H9 (cell line): ENCODE measurements around the gene ETV6. TPM values are rescaled to one million over a fixed set of nuclear protein-coding genes. Genes with fewer than 3 reads are reported as not detected.

Experiments
- DNase-seq: peaks from one replicate; pipeline ENCODE4 v3.0.0-alpha.2; 2017
- H2AFZ ChIP-seq: one replicate; pipeline ENCODE4 v1.6.1; 2013; ENCODE audit warnings: mild to moderate bottlenecking, low read length, control low read depth, moderate library complexity
- H2AK5ac ChIP-seq: 2 replicates; pipeline ENCODE4 v1.6.1; 2013; ENCODE audit warnings: low read length, control low read depth, mixed read lengths; ENCODE audit not compliant: insufficient read length
- H2BK120ac ChIP-seq: one replicate; pipeline ENCODE4 v1.6.1; 2013; ENCODE audit warnings: low read depth, mild to moderate bottlenecking, low read length, control low read depth, inconsistent platforms; ENCODE audit not compliant: poor library complexity, severe bottlenecking
- H2BK12ac ChIP-seq: 2 replicates; pipeline ENCODE4 v1.6.1; 2013; ENCODE audit warnings: low read length, control low read depth, mixed read lengths, low read depth; ENCODE audit not compliant: insufficient read length
- H2BK15ac ChIP-seq: 2 replicates; pipeline ENCODE4 v1.6.1; 2013; ENCODE audit warnings: low read depth, low read length, control low read depth
- H2BK20ac ChIP-seq: one replicate; pipeline ENCODE4 v1.6.1; 2013; ENCODE audit warnings: low read depth, mild to moderate bottlenecking, low read length, control low read depth, inconsistent platforms; ENCODE audit not compliant: poor library complexity, severe bottlenecking
- H2BK5ac ChIP-seq: 2 replicates; pipeline ENCODE4 v1.6.1; 2013; ENCODE audit warnings: low read length, control low read depth, mixed read lengths; ENCODE audit not compliant: insufficient read length
- H3K14ac ChIP-seq: 2 replicates; pipeline ENCODE4 v1.6.1; 2013; ENCODE audit warnings: low read length, control low read depth; ENCODE audit not compliant: insufficient read depth
- H3K18ac ChIP-seq: 2 replicates; pipeline ENCODE4 v1.6.1; 2013; ENCODE audit warnings: low read depth, mild to moderate bottlenecking, mixed read lengths, low read length, control low read depth; ENCODE audit not compliant: insufficient read length
- H3K23ac ChIP-seq: 2 replicates; pipeline ENCODE4 v1.6.1; 2013; ENCODE audit warnings: low read length, control low read depth, mixed read lengths, low read depth; ENCODE audit not compliant: insufficient read length
- H3K23me2 ChIP-seq: 2 replicates; pipeline ENCODE4 v1.6.1; 2013; ENCODE audit warnings: low read depth, mild to moderate bottlenecking, mixed read lengths, low read length, control low read depth; ENCODE audit not compliant: insufficient read length, poor library complexity, severe bottlenecking
- H3K27ac ChIP-seq: 2 replicates; pipeline ENCODE4 v1.5.1; 2013; ENCODE audit warnings: low read length, control low read depth, mixed read lengths, low read depth; ENCODE audit not compliant: insufficient read length
- H3K27me3 ChIP-seq: 2 replicates; pipeline ENCODE4 v1.6.1; 2013; ENCODE audit warnings: low read length, control low read depth, inconsistent platforms; ENCODE audit not compliant: insufficient read depth
- H3K4ac ChIP-seq: 2 replicates; pipeline ENCODE4 v1.6.1; 2013; ENCODE audit warnings: low read depth, mild to moderate bottlenecking, control low read depth, inconsistent platforms, low read length, moderate library complexity
- H3K4me1 ChIP-seq: 2 replicates; pipeline ENCODE4 v1.6.1; 2013; ENCODE audit warnings: low read length, control low read depth, inconsistent platforms; ENCODE audit not compliant: insufficient read depth
- H3K4me2 ChIP-seq: 2 replicates; pipeline ENCODE4 v1.6.1; 2013; ENCODE audit warnings: low read length, control low read depth, mixed read lengths; ENCODE audit not compliant: insufficient read length, insufficient read depth
- H3K56ac ChIP-seq: 2 replicates; pipeline ENCODE4 v1.6.1; 2013; ENCODE audit warnings: low read depth, mild to moderate bottlenecking, mixed read lengths, low read length, control low read depth; ENCODE audit not compliant: insufficient read length
- H3K79me1 ChIP-seq: 2 replicates; pipeline ENCODE4 v1.6.1; 2013; ENCODE audit warnings: low read depth, mild to moderate bottlenecking, moderate library complexity, low read length, control low read depth, inconsistent platforms; ENCODE audit not compliant: insufficient read depth, poor library complexity, severe bottlenecking
- H3K79me2 ChIP-seq: 2 replicates; pipeline ENCODE4 v1.6.1; 2013; ENCODE audit warnings: low read length, control low read depth, inconsistent platforms; ENCODE audit not compliant: insufficient read depth
- H3K9ac ChIP-seq: 2 replicates; pipeline ENCODE4 v1.6.1; 2013; ENCODE audit warnings: low read length, control low read depth, mixed read lengths; ENCODE audit not compliant: insufficient read length; ENCODE audit errors: extremely low read depth
- H3K9me3 ChIP-seq: one replicate; pipeline ENCODE4 v1.6.1; 2013; ENCODE audit warnings: low read depth, low read length, inconsistent platforms; ENCODE audit not compliant: control insufficient read depth
- H3T11ph ChIP-seq: one replicate; pipeline ENCODE4 v1.6.1; 2013; ENCODE audit warnings: mild to moderate bottlenecking, low read length, control low read depth, inconsistent platforms
- H4K20me1 ChIP-seq: one replicate; pipeline ENCODE4 v1.6.1; 2013; ENCODE audit not compliant: control insufficient read depth, insufficient read length, insufficient read depth
- H4K5ac ChIP-seq: 2 replicates; pipeline ENCODE4 v1.6.1; 2013; ENCODE audit warnings: low read depth, mild to moderate bottlenecking, mixed read lengths, low read length, control low read depth; ENCODE audit not compliant: insufficient read length
- H4K8ac ChIP-seq: replicated peaks from 2 replicates; pipeline ENCODE4 v1.6.1; 2013; ENCODE audit warnings: low read length, control low read depth, mixed read lengths, low read depth; ENCODE audit not compliant: insufficient read length
- H4K91ac ChIP-seq: 2 replicates; pipeline ENCODE4 v1.6.1; 2013; ENCODE audit warnings: low read depth, mild to moderate bottlenecking, moderate library complexity, mixed read lengths, low read length, control low read depth; ENCODE audit not compliant: insufficient read length
- H3K27ac Mint-ChIP-seq, 3 experiments: 2 replicates in 2 of 3; 3 replicates in 1 of 3; pipeline ENCODE4 v1.8.0; 2020 to 2021; ENCODE audit warnings: mixed read lengths in 3 of 3, mild to moderate bottlenecking in 1 of 3, moderate library complexity in 1 of 3
- H3K27me3 Mint-ChIP-seq: 2 replicates; pipeline ENCODE4 v1.8.0; 2021; ENCODE audit warnings: low read depth, mild to moderate bottlenecking, moderate library complexity, mixed read lengths
- H3K36me3 Mint-ChIP-seq, 3 experiments: 2 replicates in 2 of 3; 3 replicates in 1 of 3; pipeline ENCODE4 v1.8.0; 2020 to 2021; ENCODE audit warnings: low read depth in 3 of 3, mixed read lengths in 3 of 3; ENCODE audit not compliant: insufficient read depth in 1 of 3
- H3K4me1 Mint-ChIP-seq, 2 experiments: 2 replicates each; pipeline ENCODE4 v1.8.0; 2020; ENCODE audit warnings: mixed read lengths in 2 of 2
- H3K4me3 Mint-ChIP-seq, 2 experiments: 2 replicates in 1 of 2; 3 replicates in 1 of 2; pipeline ENCODE4 v1.8.0; 2020 to 2021; ENCODE audit warnings: mild to moderate bottlenecking in 2 of 2, mixed read lengths in 2 of 2, moderate library complexity in 1 of 2
- H3K9me3 Mint-ChIP-seq, 2 experiments: 2 replicates in 1 of 2; 3 replicates in 1 of 2; pipeline ENCODE4 v1.8.0; 2020; ENCODE audit warnings: mild to moderate bottlenecking in 2 of 2, mixed read lengths in 2 of 2, moderate library complexity in 1 of 2
- CTCF ChIP-seq: fragments of 200-600 bp; sonication (generic); conservative IDR thresholded peaks from 3 replicates; pipeline ENCODE4 v1.8.0; 2021; ENCODE audit warnings: antibody characterized with exemption, mild to moderate bottlenecking
- WGBS: extraction: QIAGEN DNeasy Blood & Tissue Kit; methylation state at CpG from one replicate; pipeline ENCODE4 v1.1.7; 2013; ENCODE audit warnings: missing lambda C conversion rate, low lambda C conversion rate, mixed read lengths; ENCODE audit not compliant: insufficient read length; ENCODE audit errors: extremely low coverage; 5-methylcytosine and 5-hydroxymethylcytosine counted together
- total RNA-seq: library from RNA; stranded (reverse); gene quantifications from 2 replicates; pipeline ENCODE4 v1.2.1, GENCODE V29; 2021

Gene ETV6
- total RNA-seq, 1 experiment from 2014 or later = 28.7 TPM

DNA sequence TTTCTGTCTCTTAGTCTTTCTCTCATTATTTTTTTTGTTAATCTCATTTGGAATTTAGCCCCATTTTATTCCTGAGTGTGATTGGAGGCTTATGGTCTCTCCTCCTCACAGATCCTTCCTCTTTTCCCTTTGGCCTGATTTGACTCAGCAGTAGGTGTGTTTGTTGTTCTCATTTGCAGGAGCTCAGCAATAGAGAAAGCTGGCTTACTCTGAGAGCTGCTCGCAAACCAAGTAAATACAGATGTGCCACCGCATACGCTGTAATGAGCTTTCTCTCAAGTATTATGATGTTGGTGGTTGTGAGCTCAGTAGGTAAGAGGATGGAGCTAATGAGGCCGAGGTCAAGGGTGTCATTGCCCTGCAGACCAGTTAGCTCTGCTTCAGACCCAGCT lies 206.5 kb downstream of the ETV6 start:
- no peak overlapping the region for H4K5ac ChIP-seq
- peak overlapping the region; percentile 12 for H3K18ac ChIP-seq
- peak overlapping the region; percentile 80 for H3K27ac ChIP-seq
- no peak overlapping the region for H4K91ac ChIP-seq
- H3K4ac ChIP-seq = no peak overlapping the region
- H3K9ac ChIP-seq = no peak overlapping the region
- H3K36me3 Mint-ChIP-seq = peaks cover 5 to 13% (median 9%) of the 10 kb centered on the region in 3 experiments; a peak in 5 of 7 replicates
- H3K79me1 ChIP-seq = no peaks in the 10 kb centered on the region
- no peak overlapping the region for H3T11ph ChIP-seq
- no CpG with 5 or more reads among the region's 4 CpGs for WGBS
- H3K79me2 ChIP-seq = no peaks in the 10 kb centered on the region
- no peaks in the 10 kb centered on the region for H3K27me3 Mint-ChIP-seq
- H3K56ac ChIP-seq = no peak overlapping the region
- no peak for TF ChIP-seq CTCF
- H3K27me3 ChIP-seq = no peaks in the 10 kb centered on the region
- H2BK12ac ChIP-seq = no peak overlapping the region
- no peak overlapping the region for H3K23ac ChIP-seq
- H4K8ac ChIP-seq = no peak overlapping the region
- H3K23me2 ChIP-seq = no peaks in the 10 kb centered on the region
- H3K14ac ChIP-seq = no peak overlapping the region
- H2BK5ac ChIP-seq = no peak overlapping the region
- no peak overlapping the region for H2BK120ac ChIP-seq
- H2BK20ac ChIP-seq = no peak overlapping the region
- no peak overlapping the region for H2BK15ac ChIP-seq
- H3K9me3 ChIP-seq = no peaks in the 10 kb centered on the region
- H3K4me1 ChIP-seq = peaks cover 18% of the 10 kb centered on the region; the same call in 1 of the 2 replicates
- peak overlapping the region; percentile 48 for H3K4me2 ChIP-seq
- no peaks in the 10 kb centered on the region for H3K9me3 Mint-ChIP-seq
- no peak for DNase-seq
- no peak overlapping the region for H2AK5ac ChIP-seq
- peaks cover 29 to 49% of the 10 kb centered on the region in 2 experiments for H3K4me1 Mint-ChIP-seq
- H2AFZ ChIP-seq = no peak overlapping the region
- peak overlapping the region; percentile 72 to 94 (median 74) for H3K27ac Mint-ChIP-seq
- no peaks in the 10 kb centered on the region for H4K20me1 ChIP-seq
- peak overlapping the region in 1 of 2 experiments; percentile 5; a peak in 1 of 5 replicates for H3K4me3 Mint-ChIP-seq
